ENCODE results near the gene FNDC11. TPM values are rescaled to one million over a fixed set of nuclear protein-coding genes. Genes with fewer than 3 reads are reported as not detected.

The FNDC11 gene
- total RNA-seq, 1 donor from 2014 or later = 1.3 TPM

DNA sequence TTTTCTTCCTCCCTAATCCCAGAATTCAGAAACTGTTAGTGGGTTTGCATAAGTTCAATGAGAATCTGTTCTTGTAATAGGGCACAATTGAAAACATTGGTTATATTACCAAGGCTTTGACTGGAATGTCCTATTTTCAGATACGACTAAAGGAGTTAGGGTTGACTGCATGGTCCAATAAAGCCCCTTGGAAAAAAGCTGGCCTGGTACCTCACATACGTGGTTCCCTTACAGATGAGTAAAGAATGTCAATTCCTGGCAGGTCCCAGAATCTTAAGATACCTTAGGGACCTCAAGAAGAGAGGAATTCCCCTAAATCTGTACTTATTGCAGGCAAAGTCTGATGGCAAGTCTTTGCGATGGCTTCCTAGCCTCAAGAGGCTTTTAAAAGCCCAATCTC is 28.8 kb upstream of the FNDC11 start:
- no peaks in the 10 kb centered on the region for H3K4me1 Mint-ChIP-seq (ENCODE audit: unreplicated experiment)
- no peak overlapping the region for H3K27ac Mint-ChIP-seq (ENCODE audit: unreplicated experiment)
- DNase-seq (ENCODE audit: low spot score) = no peak
- peaks cover 10% of the 10 kb centered on the region for H3K36me3 Mint-ChIP-seq (ENCODE audit: low read depth, unreplicated experiment)
- no peak overlapping the region for H3K4me3 Mint-ChIP-seq (ENCODE audit: unreplicated experiment)
- H3K27me3 Mint-ChIP-seq (ENCODE audit: unreplicated experiment) = peaks cover 10% of the 10 kb centered on the region
- H3K9me3 Mint-ChIP-seq (ENCODE audit: unreplicated experiment) = no peaks in the 10 kb centered on the region
- TF ChIP-seq CTCF (IDR thresholded peaks at IDR 0.05; ENCODE audit: unreplicated experiment) = no peak

GRCh38 chr20:63525971-63526370 is 28.0 kb upstream of the FNDC11 start:
- peaks cover 10% of the 10 kb centered on the region for H3K36me3 Mint-ChIP-seq (ENCODE audit: low read depth, unreplicated experiment)
- no peaks in the 10 kb centered on the region for H3K9me3 Mint-ChIP-seq (ENCODE audit: unreplicated experiment)
- peaks cover 10% of the 10 kb centered on the region for H3K27me3 Mint-ChIP-seq (ENCODE audit: unreplicated experiment)
- TF ChIP-seq CTCF (IDR thresholded peaks at IDR 0.05; ENCODE audit: unreplicated experiment) = no peak
- no peak overlapping the region for H3K27ac Mint-ChIP-seq (ENCODE audit: unreplicated experiment)
- H3K4me1 Mint-ChIP-seq (ENCODE audit: unreplicated experiment) = no peaks in the 10 kb centered on the region
- H3K4me3 Mint-ChIP-seq (ENCODE audit: unreplicated experiment) = no peak overlapping the region
- DNase-seq (ENCODE audit: low spot score) = no peak

DNA sequence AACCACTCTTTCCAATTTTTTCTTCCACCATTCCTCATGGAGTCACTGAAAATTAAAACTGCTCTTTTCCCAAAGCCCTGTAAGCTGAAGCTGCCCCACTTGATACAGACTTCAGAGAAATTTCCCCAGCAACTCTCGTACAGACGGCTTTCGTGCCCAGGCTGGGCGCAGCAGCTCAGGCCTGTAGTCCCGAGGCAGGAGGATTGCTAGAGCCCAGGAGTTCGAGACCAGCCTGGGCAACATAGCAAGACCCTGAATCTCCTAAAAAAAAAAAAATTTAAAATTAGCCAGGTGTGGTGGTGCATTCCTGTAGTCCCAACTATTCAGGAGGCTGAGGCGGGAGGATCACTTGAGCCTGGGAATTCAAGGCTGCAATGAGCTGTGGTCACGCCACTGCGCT is 26.8 kb upstream of the FNDC11 start:
- DNase-seq (ENCODE audit: low spot score) = no peak
- no peaks in the 10 kb centered on the region for H3K4me1 Mint-ChIP-seq (ENCODE audit: unreplicated experiment)
- no peak for TF ChIP-seq CTCF (IDR thresholded peaks at IDR 0.05; ENCODE audit: unreplicated experiment)
- no peak overlapping the region for H3K4me3 Mint-ChIP-seq (ENCODE audit: unreplicated experiment)
- no peaks in the 10 kb centered on the region for H3K9me3 Mint-ChIP-seq (ENCODE audit: unreplicated experiment)
- H3K27me3 Mint-ChIP-seq (ENCODE audit: unreplicated experiment) = peaks cover 7% of the 10 kb centered on the region
- peaks cover 13% of the 10 kb centered on the region for H3K36me3 Mint-ChIP-seq (ENCODE audit: low read depth, unreplicated experiment)
- H3K27ac Mint-ChIP-seq (ENCODE audit: unreplicated experiment) = no peak overlapping the region

- Mint-ChIP-seq H3K27me3 (ENCODE audit: unreplicated experiment) (peaks cover 5% of the 10 kb centered on the region), H3K27ac (ENCODE audit: unreplicated experiment) (no peak overlapping the region), H3K36me3 (ENCODE audit: low read depth, unreplicated experiment) (peaks cover 4% of the 10 kb centered on the region), H3K4me1 (ENCODE audit: unreplicated experiment) (no peaks in the 10 kb centered on the region), H3K4me3 (ENCODE audit: unreplicated experiment) (no peak overlapping the region), H3K9me3 (ENCODE audit: unreplicated experiment) (no peaks in the 10 kb centered on the region)
- no peak for TF ChIP-seq CTCF (IDR thresholded peaks at IDR 0.05; ENCODE audit: unreplicated experiment)
- no peak for DNase-seq (ENCODE audit: low spot score)
Measured at GRCh38 chr20:63529180-63529860, 24.6 kb upstream of the FNDC11 start.

DNA sequence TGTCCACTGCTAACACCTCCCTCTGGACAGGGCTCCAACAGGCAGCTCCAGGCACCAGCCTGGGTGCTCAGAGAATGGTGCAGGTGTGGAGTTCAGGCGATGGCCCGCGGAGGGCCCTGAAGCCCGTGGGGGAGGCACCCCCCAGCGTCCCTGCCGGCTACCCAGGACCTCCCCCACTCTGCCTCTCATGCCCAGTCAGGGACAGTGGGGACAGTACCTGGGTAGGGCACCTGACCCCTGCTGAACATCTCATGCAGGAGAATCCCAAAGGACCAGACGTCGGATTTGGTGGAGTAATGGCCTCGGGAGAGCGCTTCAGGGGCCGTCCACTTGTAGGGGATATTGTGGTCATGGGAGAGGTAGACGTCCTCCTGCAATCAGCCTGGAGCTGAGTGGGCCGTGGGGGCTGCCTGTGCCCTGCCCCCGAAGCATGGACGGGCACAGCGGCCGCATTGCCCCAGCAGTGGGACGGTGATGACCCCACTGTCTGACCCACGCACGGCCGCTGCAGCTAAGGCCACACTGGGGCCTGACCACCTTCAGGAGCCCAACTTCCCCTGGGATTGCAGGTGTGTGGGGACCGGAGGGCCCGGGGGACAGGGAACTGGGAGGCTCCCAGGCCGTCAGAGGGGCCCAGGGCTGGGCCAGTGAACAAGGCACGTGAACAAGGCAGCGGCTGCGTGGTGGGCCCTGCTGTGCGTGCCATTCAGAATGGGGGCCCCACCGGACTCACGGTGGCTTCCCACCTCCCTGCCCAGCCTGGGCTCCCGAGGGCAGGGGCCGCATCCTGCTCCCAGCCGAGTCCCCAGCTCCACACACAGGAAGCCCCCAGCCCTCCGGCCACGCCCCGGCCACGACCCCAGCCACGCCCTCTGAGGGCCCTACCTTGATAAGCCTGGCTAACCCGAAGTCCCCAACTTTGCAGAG is 23.8 kb upstream of the FNDC11 start:
- no peak for DNase-seq (ENCODE audit: low spot score)
- Mint-ChIP-seq H3K9me3 (ENCODE audit: unreplicated experiment) (no peaks in the 10 kb centered on the region), H3K4me1 (ENCODE audit: unreplicated experiment) (no peaks in the 10 kb centered on the region), H3K36me3 (ENCODE audit: low read depth, unreplicated experiment) (peaks cover 4% of the 10 kb centered on the region), H3K27ac (ENCODE audit: unreplicated experiment) (no peak overlapping the region), H3K27me3 (ENCODE audit: unreplicated experiment) (peaks cover 5% of the 10 kb centered on the region), H3K4me3 (ENCODE audit: unreplicated experiment) (no peak overlapping the region)
- TF ChIP-seq CTCF (IDR thresholded peaks at IDR 0.05; ENCODE audit: unreplicated experiment) = no peak

Data from endothelial cell (in vitro differentiated cells).